ENCODE results near the gene KCNJ13. TPM values are rescaled to one million over a fixed set of nuclear protein-coding genes. Genes with fewer than 3 reads are reported as not detected.
A peak's percentile ranks its signal among the peaks of the same experiment; 100 is the strongest.

The KCNJ13 gene
- total RNA-seq, 2 experiments from 2014 or later: not detected

- Mint-ChIP-seq H3K27ac (no peak overlapping the region), H3K4me1 (no peaks in the 10 kb centered on the region), H3K27me3 (no peaks in the 10 kb centered on the region), H3K4me3 (no peak overlapping the region), H3K36me3 (ENCODE audit: low read depth) (peaks cover 43% of the 10 kb centered on the region), H3K9me3 (peaks cover 2% of the 10 kb centered on the region)
- ChIA-PET CTCF (no interaction called here), POLR2A (no interaction called here)
- no peak for DNase-seq
These were observed 12.7 kb upstream of the KCNJ13 start for GRCh38 chr2:232789082-232789481.

GRCh38 chr2:232787806-232788205 lies 11.4 kb upstream of the KCNJ13 start:
- H3K27me3 Mint-ChIP-seq: no peaks in the 10 kb centered on the region
- DNase-seq: no peak
- H3K27ac Mint-ChIP-seq: no peak overlapping the region
- ChIA-PET POLR2A (no interaction called here), CTCF (interaction anchor here (1.3 kb wide), 1 partner anchor 10 kb away, joined by 3 read pairs; no protein-coding TSS in a partner anchor)
- H3K4me3 Mint-ChIP-seq: no peak overlapping the region
- H3K9me3 Mint-ChIP-seq: peaks cover 2% of the 10 kb centered on the region
- no peaks in the 10 kb centered on the region for H3K4me1 Mint-ChIP-seq
- H3K36me3 Mint-ChIP-seq (ENCODE audit: low read depth): peaks cover 50% of the 10 kb centered on the region

GRCh38 chr2:232783278-232783677 lies 6.9 kb upstream of the KCNJ13 start:
- Mint-ChIP-seq H3K4me3 (no peak overlapping the region), H3K9me3 (peaks cover 2% of the 10 kb centered on the region), H3K4me1 (peaks cover 8% of the 10 kb centered on the region), H3K36me3 (ENCODE audit: low read depth) (peaks cover 32% of the 10 kb centered on the region), H3K27me3 (no peaks in the 10 kb centered on the region), H3K27ac (no peak overlapping the region)
- DNase-seq: no peak
- ChIA-PET CTCF (interaction anchor here (1.3 kb wide), 1 partner anchor 277 kb away, joined by 4 read pairs; no protein-coding TSS in a partner anchor), POLR2A (interaction anchor here (0.6 kb wide), 1 partner anchor 420 kb away, joined by 4 read pairs; no protein-coding TSS in a partner anchor)

- Mint-ChIP-seq H3K27me3 (no peaks in the 10 kb centered on the region), H3K9me3 (peaks cover 2% of the 10 kb centered on the region), H3K27ac (no peak overlapping the region), H3K4me3 (no peak overlapping the region), H3K36me3 (ENCODE audit: low read depth) (peaks cover 21% of the 10 kb centered on the region), H3K4me1 (peaks cover 8% of the 10 kb centered on the region)
- ChIA-PET CTCF (no interaction called here), POLR2A (no interaction called here)
- DNase-seq: peak; percentile 25
These were observed 5.4 kb upstream of the KCNJ13 start for GRCh38 chr2:232781765-232782164.

GRCh38 chr2:232779934-232780333 lies 3.6 kb upstream of the KCNJ13 start:
- ChIA-PET CTCF (interaction anchor here (0.8 kb wide), 1 partner anchor 21 kb away, joined by 3 read pairs; no protein-coding TSS in a partner anchor), POLR2A (no interaction called here)
- Mint-ChIP-seq H3K9me3 (peaks cover 2% of the 10 kb centered on the region), H3K27ac (no peak overlapping the region), H3K4me1 (peaks cover 8% of the 10 kb centered on the region), H3K4me3 (no peak overlapping the region), H3K36me3 (ENCODE audit: low read depth) (peaks cover 21% of the 10 kb centered on the region), H3K27me3 (no peaks in the 10 kb centered on the region)
- DNase-seq: no peak

- H3K36me3 Mint-ChIP-seq (ENCODE audit: low read depth): peaks cover 22% of the 10 kb centered on the region
- no peaks in the 10 kb centered on the region for H3K9me3 Mint-ChIP-seq
- POLR2A ChIA-PET: no interaction called here
- peaks cover 8% of the 10 kb centered on the region for H3K4me1 Mint-ChIP-seq
- no peaks in the 10 kb centered on the region for H3K27me3 Mint-ChIP-seq
- no peak for DNase-seq
- H3K27ac Mint-ChIP-seq: no peak overlapping the region
- CTCF ChIA-PET: no interaction called here
- no peak overlapping the region for H3K4me3 Mint-ChIP-seq
These were observed 3.1 kb upstream of the KCNJ13 start for GRCh38 chr2:232779465-232779864.

- Mint-ChIP-seq H3K4me3 (no peak overlapping the region), H3K9me3 (no peaks in the 10 kb centered on the region), H3K4me1 (peaks cover 20% of the 10 kb centered on the region), H3K36me3 (ENCODE audit: low read depth) (peaks cover 23% of the 10 kb centered on the region), H3K27ac (no peak overlapping the region), H3K27me3 (no peaks in the 10 kb centered on the region)
- CTCF ChIA-PET: no interaction called here
- DNase-seq: no peak
- POLR2A ChIA-PET: no interaction called here
These were observed 911 bp upstream of the KCNJ13 start for GRCh38 chr2:232777276-232777675.

- ChIA-PET CTCF (no interaction called here), POLR2A (no interaction called here)
- Mint-ChIP-seq H3K4me1 (peaks cover 22% of the 10 kb centered on the region), H3K9me3 (no peaks in the 10 kb centered on the region), H3K27ac (no peak overlapping the region), H3K36me3 (ENCODE audit: low read depth) (peaks cover 33% of the 10 kb centered on the region), H3K27me3 (no peaks in the 10 kb centered on the region), H3K4me3 (no peak overlapping the region)
- no peak for DNase-seq
These were observed 2.5 kb downstream of the KCNJ13 start for GRCh38 chr2:232773815-232774214.

- H3K9me3 Mint-ChIP-seq: no peaks in the 10 kb centered on the region
- H3K27me3 Mint-ChIP-seq: no peaks in the 10 kb centered on the region
- H3K36me3 Mint-ChIP-seq (ENCODE audit: low read depth): peaks cover 43% of the 10 kb centered on the region
- POLR2A ChIA-PET: no interaction called here
- H3K27ac Mint-ChIP-seq: no peak overlapping the region
- no peak overlapping the region for H3K4me3 Mint-ChIP-seq
- H3K4me1 Mint-ChIP-seq: peaks cover 22% of the 10 kb centered on the region
- CTCF ChIA-PET: interaction anchor here (0.6 kb wide), 1 partner anchor 24 kb away, joined by 3 read pairs; no protein-coding TSS in a partner anchor
- DNase-seq: no peak
These were observed 3.8 kb downstream of the KCNJ13 start for GRCh38 chr2:232772531-232772930.

- ChIA-PET POLR2A (no interaction called here), CTCF (interaction anchor here (0.6 kb wide), 1 partner anchor 25 kb away, joined by 3 read pairs; no protein-coding TSS in a partner anchor)
- H3K36me3 Mint-ChIP-seq (ENCODE audit: low read depth): peaks cover 44% of the 10 kb centered on the region
- H3K27me3 Mint-ChIP-seq: no peaks in the 10 kb centered on the region
- no peaks in the 10 kb centered on the region for H3K9me3 Mint-ChIP-seq
- H3K4me3 Mint-ChIP-seq: no peak overlapping the region
- peak overlapping the region; percentile 16 for H3K27ac Mint-ChIP-seq
- peaks cover 22% of the 10 kb centered on the region for H3K4me1 Mint-ChIP-seq
- DNase-seq: no peak
These were observed 4.5 kb downstream of the KCNJ13 start for GRCh38 chr2:232771870-232772269.

GRCh38 chr2:232770207-232770606 lies 6.2 kb downstream of the KCNJ13 start:
- Mint-ChIP-seq H3K27ac (no peak overlapping the region), H3K27me3 (no peaks in the 10 kb centered on the region), H3K4me3 (no peak overlapping the region), H3K36me3 (ENCODE audit: low read depth) (peaks cover 45% of the 10 kb centered on the region), H3K9me3 (no peaks in the 10 kb centered on the region), H3K4me1 (peaks cover 28% of the 10 kb centered on the region)
- DNase-seq: no peak
- CTCF ChIA-PET: interaction anchor here (1.0 kb wide), 1 partner anchor 22 kb away, joined by 3 read pairs; no protein-coding TSS in a partner anchor
- POLR2A ChIA-PET: no interaction called here

GRCh38 chr2:232767866-232768265 lies 8.5 kb downstream of the KCNJ13 start:
- ChIA-PET POLR2A (no interaction called here), CTCF (interaction anchor here (1.5 kb wide), 1 partner anchor 10 kb away, joined by 3 read pairs; no protein-coding TSS in a partner anchor)
- no peaks in the 10 kb centered on the region for H3K9me3 Mint-ChIP-seq
- no peak for DNase-seq
- H3K27ac Mint-ChIP-seq: no peak overlapping the region
- H3K27me3 Mint-ChIP-seq: no peaks in the 10 kb centered on the region
- peaks cover 43% of the 10 kb centered on the region for H3K36me3 Mint-ChIP-seq (ENCODE audit: low read depth)
- H3K4me1 Mint-ChIP-seq: peaks cover 22% of the 10 kb centered on the region
- H3K4me3 Mint-ChIP-seq: no peak overlapping the region

GRCh38 chr2:232761301-232761907 lies 15.0 kb downstream of the KCNJ13 start:
- Mint-ChIP-seq H3K4me1 (peaks cover 22% of the 10 kb centered on the region), H3K36me3 (ENCODE audit: low read depth) (peaks cover 30% of the 10 kb centered on the region), H3K27me3 (no peaks in the 10 kb centered on the region), H3K9me3 (no peaks in the 10 kb centered on the region), H3K4me3 (no peak overlapping the region), H3K27ac (no peak overlapping the region)
- peak; percentile 64 for DNase-seq
- ChIA-PET POLR2A (no interaction called here), CTCF (no interaction called here)

GRCh38 chr2:232757905-232758304 lies 18.5 kb downstream of the KCNJ13 start:
- Mint-ChIP-seq H3K4me3 (no peak overlapping the region), H3K27me3 (no peaks in the 10 kb centered on the region), H3K36me3 (ENCODE audit: low read depth) (peaks cover 28% of the 10 kb centered on the region), H3K27ac (peak overlapping the region; percentile 9), H3K9me3 (no peaks in the 10 kb centered on the region), H3K4me1 (peaks cover 19% of the 10 kb centered on the region)
- DNase-seq: no peak
- ChIA-PET CTCF (interaction anchor here (0.6 to 1.4 kb wide), 4 partner anchors 9 to 64 kb away, joined by 3 to 4 read pairs (median 3); no protein-coding TSS in a partner anchor), POLR2A (no interaction called here)
